T-helper 2 cell treated with Interferon-gamma antibody and Interleukin-4, amounts not matched to agents 5 μg/mL and 100 μg/mL, for 36 hours (primary cell): ENCODE results near the gene BPHL.
A peak's percentile ranks its signal among the peaks of the same experiment; 100 is the strongest.

Experiments
- DNase-seq: peaks from one replicate; pipeline ENCODE4 v3.0.0; 2021; ENCODE audit warnings: low spot score
- H3K27ac Mint-ChIP-seq: one replicate; pipeline ENCODE4 v1.8.0; 2021; ENCODE audit warnings: mild to moderate bottlenecking, mixed read lengths
- H3K27me3 Mint-ChIP-seq: one replicate; pipeline ENCODE4 v1.8.0; 2021; ENCODE audit warnings: low read depth, mixed read lengths
- H3K36me3 Mint-ChIP-seq: one replicate; pipeline ENCODE4 v1.8.0; 2021; ENCODE audit warnings: low read depth, mixed read lengths
- H3K4me1 Mint-ChIP-seq: one replicate; pipeline ENCODE4 v1.8.0; 2021; ENCODE audit warnings: low read depth, mixed read lengths
- H3K4me3 Mint-ChIP-seq: one replicate; pipeline ENCODE4 v1.8.0; 2022; ENCODE audit warnings: mild to moderate bottlenecking, moderate library complexity, mixed read lengths
- H3K9me3 Mint-ChIP-seq: one replicate; pipeline ENCODE4 v1.8.0; 2021; ENCODE audit warnings: mixed read lengths

BPHL gene

DNA sequence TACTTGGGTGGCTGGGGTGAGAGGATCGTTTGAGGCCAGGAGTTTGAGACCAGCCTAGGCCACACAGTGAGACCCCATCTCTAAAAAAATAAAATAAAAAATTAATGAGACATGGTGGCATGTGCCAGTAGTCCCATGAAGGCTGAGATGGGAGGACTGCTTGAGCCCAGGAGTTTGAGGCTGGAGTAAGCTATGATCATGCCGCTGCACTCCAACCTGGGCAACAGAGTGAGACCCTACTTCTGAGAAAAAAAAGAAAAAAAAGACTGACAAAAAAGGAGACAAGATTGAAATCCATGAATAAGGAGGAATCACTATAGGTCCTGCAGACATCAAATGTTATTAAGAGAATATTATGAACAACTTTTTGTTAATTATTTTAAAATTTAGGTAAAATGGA, 23.7 kb upstream of the BPHL start:
- Mint-ChIP-seq H3K27ac (no peak overlapping the region), H3K4me1 (no peaks in the 10 kb centered on the region), H3K36me3 (peaks cover 40% of the 10 kb centered on the region), H3K9me3 (no peaks in the 10 kb centered on the region), H3K27me3 (no peaks in the 10 kb centered on the region), H3K4me3 (no peak overlapping the region)
- DNase-seq = no peak

DNA sequence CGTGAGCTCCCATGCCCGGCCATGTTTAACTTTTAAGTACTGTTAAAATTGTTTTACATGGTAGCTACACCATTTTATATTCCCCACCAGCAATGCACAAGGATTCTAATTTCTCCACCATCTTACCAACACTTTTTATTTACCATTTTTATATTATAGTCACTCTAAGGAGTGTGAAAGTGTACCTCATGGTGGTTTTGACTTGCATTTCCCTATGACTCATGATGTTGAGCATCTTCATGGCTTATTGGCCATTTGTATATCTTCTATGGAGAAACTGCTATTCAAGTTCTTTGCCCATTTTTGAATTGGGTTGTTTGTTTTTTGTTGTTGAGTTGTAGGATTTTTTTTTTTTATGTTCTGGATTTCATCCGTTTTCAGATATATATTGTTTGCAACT, 15.6 kb upstream of the BPHL start:
- no peak for DNase-seq
- Mint-ChIP-seq H3K36me3 (peaks cover 68% of the 10 kb centered on the region), H3K27ac (no peak overlapping the region), H3K4me1 (no peaks in the 10 kb centered on the region), H3K9me3 (no peaks in the 10 kb centered on the region), H3K27me3 (no peaks in the 10 kb centered on the region), H3K4me3 (no peak overlapping the region)

DNA sequence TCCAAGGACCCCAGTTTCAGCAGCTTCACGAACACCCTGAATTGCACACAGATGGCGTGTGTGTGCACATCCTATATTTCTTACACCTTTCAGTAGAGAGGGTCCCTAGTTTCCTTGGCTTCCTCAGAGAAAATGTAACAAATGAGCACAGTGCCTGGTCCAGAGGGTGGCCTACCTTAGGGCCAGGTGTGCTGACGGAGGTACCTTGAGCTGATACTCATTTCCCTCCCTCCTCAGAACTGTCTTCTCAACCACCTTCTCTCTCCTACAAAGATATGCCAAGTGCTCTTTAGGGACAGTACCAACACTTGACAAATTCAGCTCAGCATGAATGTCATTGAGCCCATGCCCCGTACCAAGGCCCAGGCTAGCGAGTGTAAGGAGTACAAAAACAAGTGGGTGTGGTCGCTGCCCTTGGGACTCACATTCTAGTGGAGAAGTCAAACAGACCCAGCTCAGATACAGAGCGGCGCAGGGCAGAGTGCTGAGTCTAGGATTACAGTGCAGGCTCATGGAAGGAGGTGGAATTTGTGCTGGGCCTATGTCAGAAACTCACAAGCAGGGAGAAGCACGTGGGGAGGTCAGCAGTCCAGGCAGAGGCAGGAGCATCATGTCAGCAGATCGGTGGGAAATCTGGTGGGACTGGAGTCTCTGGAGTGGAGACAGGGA, 9.6 kb upstream of the BPHL start:
- H3K27ac Mint-ChIP-seq = peak overlapping the region; percentile 6
- H3K9me3 Mint-ChIP-seq = no peaks in the 10 kb centered on the region
- peaks cover 67% of the 10 kb centered on the region for H3K36me3 Mint-ChIP-seq
- no peak for DNase-seq
- no peak overlapping the region for H3K4me3 Mint-ChIP-seq
- no peaks in the 10 kb centered on the region for H3K27me3 Mint-ChIP-seq
- H3K4me1 Mint-ChIP-seq = peaks cover 2% of the 10 kb centered on the region

- H3K9me3 Mint-ChIP-seq = no peaks in the 10 kb centered on the region
- peaks cover 63% of the 10 kb centered on the region for H3K36me3 Mint-ChIP-seq
- DNase-seq = no peak
- H3K4me3 Mint-ChIP-seq = no peak overlapping the region
- H3K27ac Mint-ChIP-seq = no peak overlapping the region
- H3K27me3 Mint-ChIP-seq = no peaks in the 10 kb centered on the region
- peaks cover 2% of the 10 kb centered on the region for H3K4me1 Mint-ChIP-seq
These were observed 8.8 kb upstream of the BPHL start for GRCh38 chr6:3109761-3110160.

- Mint-ChIP-seq H3K4me1 (peaks cover 16% of the 10 kb centered on the region), H3K27ac (no peak overlapping the region), H3K27me3 (peaks cover 2% of the 10 kb centered on the region), H3K9me3 (no peaks in the 10 kb centered on the region), H3K36me3 (peaks cover 33% of the 10 kb centered on the region), H3K4me3 (no peak overlapping the region)
- no peak for DNase-seq
These were observed 4.1 kb upstream of the BPHL start for GRCh38 chr6:3114377-3114776.

GRCh38 chr6:3117912-3118352, 579 bp upstream of the BPHL start:
- no peak for DNase-seq
- H3K36me3 Mint-ChIP-seq = peaks cover 12% of the 10 kb centered on the region
- peak overlapping the region; percentile 87 for H3K4me3 Mint-ChIP-seq
- H3K27me3 Mint-ChIP-seq = peaks cover 2% of the 10 kb centered on the region
- H3K4me1 Mint-ChIP-seq = peaks cover 19% of the 10 kb centered on the region
- H3K27ac Mint-ChIP-seq = peak overlapping the region; percentile 91
- no peaks in the 10 kb centered on the region for H3K9me3 Mint-ChIP-seq

- Mint-ChIP-seq H3K27ac (peak overlapping the region; percentile 43), H3K36me3 (peaks cover 6% of the 10 kb centered on the region), H3K4me3 (peak overlapping the region; percentile 87), H3K9me3 (no peaks in the 10 kb centered on the region), H3K27me3 (peaks cover 2% of the 10 kb centered on the region), H3K4me1 (peaks cover 21% of the 10 kb centered on the region)
- no peak for DNase-seq
These were observed 671 bp downstream of the BPHL start for GRCh38 chr6:3119040-3119723.

DNA sequence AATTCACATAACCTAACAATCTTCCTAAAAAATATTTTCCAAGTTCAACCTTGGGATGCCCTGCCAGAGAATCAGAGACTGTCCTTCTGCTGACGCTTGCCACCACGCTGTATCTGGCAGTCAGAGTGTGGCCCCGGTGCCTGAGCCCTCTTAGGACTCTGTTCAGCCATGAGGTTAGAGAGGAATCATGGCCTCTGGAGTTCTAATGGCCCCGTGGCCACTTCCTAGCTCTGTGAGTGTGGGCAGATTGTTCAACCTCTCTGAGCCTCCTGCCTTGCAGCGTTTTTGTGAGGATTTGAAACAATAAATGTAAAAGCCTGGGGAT, 2.2 kb downstream of the BPHL start:
- H3K36me3 Mint-ChIP-seq = no peaks in the 10 kb centered on the region
- H3K4me1 Mint-ChIP-seq = peaks cover 21% of the 10 kb centered on the region
- H3K27ac Mint-ChIP-seq = no peak overlapping the region
- H3K4me3 Mint-ChIP-seq = no peak overlapping the region
- H3K27me3 Mint-ChIP-seq = peaks cover 2% of the 10 kb centered on the region
- no peak for DNase-seq
- no peaks in the 10 kb centered on the region for H3K9me3 Mint-ChIP-seq

DNA sequence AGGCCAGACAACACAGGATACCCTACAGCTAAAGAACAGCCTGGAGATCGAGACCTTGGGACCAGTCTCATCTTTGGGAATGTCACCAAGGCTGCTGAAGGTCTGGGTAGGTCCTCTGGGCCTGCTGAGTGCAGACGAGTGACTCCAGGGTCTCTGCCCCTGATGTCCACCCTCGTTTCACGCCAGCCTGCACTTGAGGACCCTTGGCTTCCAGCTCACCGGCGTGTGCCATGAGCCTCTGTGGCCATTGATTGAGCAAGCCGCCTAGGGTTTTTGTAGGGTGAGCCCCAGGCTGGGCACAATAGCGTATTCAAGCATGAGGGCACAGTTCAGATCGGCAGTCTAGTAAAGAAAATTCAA, 4.3 kb downstream of the BPHL start:
- Mint-ChIP-seq H3K9me3 (no peaks in the 10 kb centered on the region), H3K27ac (no peak overlapping the region), H3K4me3 (no peak overlapping the region), H3K4me1 (peaks cover 18% of the 10 kb centered on the region), H3K36me3 (no peaks in the 10 kb centered on the region), H3K27me3 (peaks cover 2% of the 10 kb centered on the region)
- DNase-seq = no peak

DNA sequence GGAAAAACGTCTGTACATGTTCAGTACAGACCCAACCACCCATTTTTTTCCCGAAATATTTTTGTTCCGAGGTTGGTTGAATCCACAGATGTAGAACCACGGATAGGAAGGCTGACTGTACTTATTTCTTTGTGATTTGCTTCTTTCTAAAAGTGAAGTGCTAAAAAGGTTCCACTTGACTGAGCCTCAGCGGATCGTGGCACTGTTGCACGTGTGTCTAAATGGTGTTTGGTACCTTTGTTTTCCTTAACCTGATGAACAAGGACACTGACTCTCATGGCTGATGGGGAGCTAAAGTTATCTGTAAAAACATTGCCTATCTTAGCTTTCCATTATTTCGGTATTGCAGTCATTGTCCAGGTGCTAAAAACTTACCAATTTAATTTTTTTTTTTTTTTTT, 6.2 kb downstream of the BPHL start:
- H3K27me3 Mint-ChIP-seq = no peaks in the 10 kb centered on the region
- DNase-seq = no peak
- no peak overlapping the region for H3K4me3 Mint-ChIP-seq
- no peaks in the 10 kb centered on the region for H3K9me3 Mint-ChIP-seq
- H3K36me3 Mint-ChIP-seq = no peaks in the 10 kb centered on the region
- peaks cover 9% of the 10 kb centered on the region for H3K4me1 Mint-ChIP-seq
- H3K27ac Mint-ChIP-seq = no peak overlapping the region

- no peak for DNase-seq
- H3K27ac Mint-ChIP-seq = no peak overlapping the region
- H3K27me3 Mint-ChIP-seq = no peaks in the 10 kb centered on the region
- no peaks in the 10 kb centered on the region for H3K36me3 Mint-ChIP-seq
- H3K4me3 Mint-ChIP-seq = no peak overlapping the region
- no peaks in the 10 kb centered on the region for H3K9me3 Mint-ChIP-seq
- H3K4me1 Mint-ChIP-seq = peaks cover 7% of the 10 kb centered on the region
These were observed 7.3 kb downstream of the BPHL start for GRCh38 chr6:3125815-3126214.

DNA sequence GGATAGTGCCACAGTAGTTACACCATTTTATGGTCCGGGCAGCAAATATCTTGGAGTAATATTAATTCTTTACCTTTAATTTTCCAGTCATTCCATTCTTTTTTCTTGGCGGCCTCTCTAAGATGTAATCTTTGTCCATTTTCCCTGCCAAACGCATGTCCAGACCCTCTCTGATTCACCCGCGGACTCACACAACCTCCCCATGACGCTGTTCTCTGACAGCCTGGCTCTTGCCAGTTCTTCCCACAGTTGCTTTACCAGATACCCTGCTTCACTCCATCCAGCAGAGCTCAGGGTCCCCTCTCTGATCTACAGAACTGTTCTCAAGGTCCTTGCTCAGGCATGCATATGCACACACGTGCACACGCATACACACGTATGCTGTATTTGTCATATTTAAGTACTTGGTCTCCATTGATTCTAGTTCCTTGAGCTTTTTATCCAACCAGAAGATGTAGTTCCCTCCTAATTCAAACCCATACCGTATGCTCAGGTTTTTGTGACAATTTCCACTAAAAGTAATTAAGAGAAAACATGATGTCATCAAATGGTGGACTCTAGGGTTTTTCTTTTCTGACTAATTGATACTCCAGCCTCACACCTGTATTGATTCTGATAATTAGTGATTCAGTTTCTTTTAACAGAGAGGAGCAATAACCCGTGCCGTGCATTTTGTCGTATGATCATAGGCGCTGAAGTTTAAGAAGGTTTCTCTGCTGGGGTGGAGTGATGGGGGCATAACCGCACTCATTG, 10.0 kb downstream of the BPHL start:
- Mint-ChIP-seq H3K27ac (no peak overlapping the region), H3K4me1 (peaks cover 5% of the 10 kb centered on the region), H3K9me3 (no peaks in the 10 kb centered on the region), H3K27me3 (no peaks in the 10 kb centered on the region), H3K4me3 (no peak overlapping the region), H3K36me3 (no peaks in the 10 kb centered on the region)
- no peak for DNase-seq

GRCh38 chr6:3131695-3132094, 13.2 kb downstream of the BPHL start:
- H3K27me3 Mint-ChIP-seq = no peaks in the 10 kb centered on the region
- H3K4me3 Mint-ChIP-seq = no peak overlapping the region
- no peak for DNase-seq
- H3K36me3 Mint-ChIP-seq = no peaks in the 10 kb centered on the region
- no peaks in the 10 kb centered on the region for H3K4me1 Mint-ChIP-seq
- no peaks in the 10 kb centered on the region for H3K9me3 Mint-ChIP-seq
- no peak overlapping the region for H3K27ac Mint-ChIP-seq

- no peaks in the 10 kb centered on the region for H3K9me3 Mint-ChIP-seq
- H3K4me3 Mint-ChIP-seq = no peak overlapping the region
- no peak for DNase-seq
- no peaks in the 10 kb centered on the region for H3K27me3 Mint-ChIP-seq
- peaks cover 2% of the 10 kb centered on the region for H3K36me3 Mint-ChIP-seq
- no peak overlapping the region for H3K27ac Mint-ChIP-seq
- H3K4me1 Mint-ChIP-seq = no peaks in the 10 kb centered on the region
These were observed 15.0 kb downstream of the BPHL start for GRCh38 chr6:3133515-3133914.
